ENCODE results near the gene TM4SF4.

Gene TM4SF4

GRCh38 chr3:149548669-149549065, 74.2 kb downstream of the TM4SF4 start:
- DNase-seq (ENCODE audit: low spot score), result no peak

DNA sequence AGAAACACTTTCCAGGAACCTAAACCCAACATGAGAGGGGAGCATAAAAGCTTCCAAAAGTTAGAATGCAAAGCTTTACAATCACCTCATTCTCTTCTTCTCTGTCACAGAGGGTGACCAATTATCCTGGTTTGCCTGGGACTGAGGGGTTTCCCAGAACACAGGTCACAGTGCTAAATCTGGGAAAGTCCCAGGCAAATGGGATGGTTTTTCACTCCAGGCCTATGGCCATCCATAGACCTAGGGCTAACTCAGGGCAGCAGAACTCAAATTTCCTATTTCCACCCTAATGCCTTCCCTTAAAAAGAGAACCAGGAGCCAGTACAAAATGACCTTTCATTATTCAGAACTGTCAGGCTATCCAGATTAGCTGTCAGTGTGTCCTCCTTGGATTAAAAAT, 77.0 kb downstream of the TM4SF4 start:
- DNase-seq (ENCODE audit: low spot score), result no peak

- no peak for DNase-seq (ENCODE audit: low spot score)
These were observed 78.2 kb downstream of the TM4SF4 start for GRCh38 chr3:149552700-149553099.

All from CD4-positive, alpha-beta T cell treated with Interleukin-15 for 4 hours (primary cell).